Transverse colon (tissue), 3 donors: ENCODE measurements around the gene TMEM59.

Experiments used
- CTCF ChIP-seq, 5 experiments: fragments of 200-600 bp in 3 of 5; fragments of 450-650 bp in 2 of 5; sonication (generic) in 3 of 5; IDR thresholded peaks; 1 replicate in 2 of 5; 2 replicates in 3 of 5; pipeline ENCODE4 v1.5.1; 2016 to 2017; ENCODE audit warnings: antibody characterized with exemption in 5 of 5, inconsistent platforms in 3 of 5, mild to moderate bottlenecking in 2 of 5, moderate library complexity in 1 of 5
- EP300 ChIP-seq: sonication (generic); formaldehyde crosslinking; IDR thresholded peaks from one replicate; pipeline ENCODE4 v1.6.1; 2017; ENCODE audit warnings: antibody characterized with exemption, low read depth
- POLR2A ChIP-seq: fragments of 450-650 bp; IDR thresholded peaks from one replicate; pipeline ENCODE4 v1.6.1; 2016; ENCODE audit warnings: antibody characterized with exemption, mild to moderate bottlenecking, moderate library complexity

GRCh38 chr1:54045496-54045895 lies 7.5 kb downstream of the TMEM59 start:
- TF ChIP-seq POLR2A (no peak), CTCF (IDR thresholded peaks at IDR 0.05) (no peak), EP300 (no peak)
